ENCODE data around the gene GALNT2. TPM values are rescaled to one million over a fixed set of nuclear protein-coding genes. Genes with fewer than 3 reads are reported as not detected.

The GALNT2 gene
- total and polyA plus RNA-seq, 9 of the 15 experiments (the other 6 are each of a cell fraction or from before 2014, with no cell fraction given): 1.6 to 106 (median 51.9) TPM

- peaks cover 40 to 42% of the 10 kb centered on the region in 2 experiments; a peak in 4 of 5 replicates for H3K4me1 ChIP-seq (replicated peaks in 1 of 2; ENCODE audit: control insufficient read depth in 2 of 2, insufficient read depth in 2 of 2, low read length in 2 of 2)
- no peak for TF ChIP-seq MTA2 (IDR thresholded peaks at IDR 0.05; ENCODE audit: low read depth)
- TF ChIP-seq NR2C1 (IDR thresholded peaks at IDR 0.05): no peak
- TF ChIP-seq NR2C1 (tag; IDR thresholded peaks at IDR 0.05): 0 out of 2 replicates have a peak, but pooled peaks have one; percentile 12
- TF ChIP-seq ZBTB33 (CRISPR knock-in tag; IDR thresholded peaks at IDR 0.05): peak; percentile 70; the same call in 1 of the 2 replicates
- no peak for TF ChIP-seq TAF1 (IDR thresholded peaks at IDR 0.05; ENCODE audit: control insufficient read depth, extremely low read depth, insufficient read depth, low read length, severe bottlenecking)
- TF ChIP-seq YY1 (IDR thresholded peaks at IDR 0.05; ENCODE audit: borderline replicate concordance in 1 of 3, control insufficient read depth in 1 of 3, extremely low read depth in 1 of 3, insufficient read depth in 3 of 3, insufficient read length in 1 of 3, insufficient replicate concordance in 2 of 3, low read depth in 1 of 3, low read length in 2 of 3): peak in 2 of 3 experiments; percentile 17 to 21
- TF ChIP-seq ZFPM2 (CRISPR knock-in tag; IDR thresholded peaks at IDR 0.05): no peak
- H3K79me2 ChIP-seq (ENCODE audit: control insufficient read depth, insufficient read depth, low read length): peaks cover 92% of the 10 kb centered on the region
- H3K36me3 ChIP-seq (ENCODE audit: control insufficient read depth, insufficient read depth, low read length): peaks cover 28% of the 10 kb centered on the region
- DNase-seq (ENCODE audit: extremely low read depth in 1 of 4, low spot score in 3 of 4) (no peak), FAIRE-seq (no peak), ATAC-seq (peak; percentile 51)
- peak overlapping the region in 1 of 2 experiments; percentile 46; a peak in 2 of 4 replicates for H3K9ac ChIP-seq (ENCODE audit: insufficient read depth in 1 of 2, low read depth in 2 of 2, low read length in 2 of 2)
- H3K9me1 ChIP-seq (ENCODE audit: control insufficient read depth, insufficient read depth, low read length): peaks cover 6% of the 10 kb centered on the region
- H4K20me1 ChIP-seq (replicated peaks; ENCODE audit: control insufficient read depth, insufficient read depth, low read length): peaks cover 45% of the 10 kb centered on the region
- ChIA-PET CTCF (ENCODE audit: low intra/inter-chr PET ratio) (no interaction called here), POLR2A (interaction anchor here (0.7 to 1.7 kb wide), 6 partner anchors 12 to 202 kb away, joined by 3 to 5 read pairs (median 4); no protein-coding TSS in a partner anchor)
- no peaks in the 10 kb centered on the region for H3K27me3 ChIP-seq (ENCODE audit: control insufficient read depth in 2 of 2, insufficient read depth in 2 of 2, low read length in 2 of 2)
- BruUV-seq (replicated peaks): no TSS peak
- no peak overlapping the region for H3K27ac ChIP-seq (ENCODE audit: extremely low read depth, low read depth, low read length)
- WGBS (ENCODE audit: insufficient coverage, low coverage, missing lambda C conversion rate): 67% methylated on average over 11 of the region's 11 CpGs
- H2AFZ ChIP-seq (ENCODE audit: low read depth, low read length): no peak overlapping the region
- in situ Hi-C loops (cut with MboI) (no loop called here), intact Hi-C loops (cut with micrococcal nuclease) (no loop called here)
- no peaks in the 10 kb centered on the region for H3K9me3 ChIP-seq (replicated peaks; ENCODE audit: control insufficient read depth, insufficient read depth, low read depth, low read length)
- H3K4me3 ChIP-seq: no peak overlapping the region
- no peak overlapping the region for H3K4me2 ChIP-seq (ENCODE audit: insufficient read depth, low read length)
Measured at GRCh38 chr1:230109895-230110667, 43.0 kb downstream of the GALNT2 start.

Data from K562 (cell line).